IPS DF 6.9 (cell line): ENCODE measurements around the gene GPR107.

Experiments
- DNase-seq: peaks from one replicate; pipeline ENCODE4 v3.0.0-alpha.2; 2013; ENCODE audit warnings: low read depth, low spot score
- H3K27ac ChIP-seq: one replicate; pipeline ENCODE4 v1.5.1; 2013; ENCODE audit warnings: low read length, control low read depth
- H3K27me3 ChIP-seq: 2 replicates; pipeline ENCODE4 v1.6.1; 2013; ENCODE audit warnings: mild to moderate bottlenecking, low read length; ENCODE audit not compliant: control insufficient read depth, insufficient read depth
- H3K36me3 ChIP-seq: 2 replicates; pipeline ENCODE4 v1.6.1; 2013; ENCODE audit warnings: low read length; ENCODE audit not compliant: control insufficient read depth, insufficient read depth
- H3K4me1 ChIP-seq: 2 replicates; pipeline ENCODE4 v1.6.1; 2013; ENCODE audit warnings: low read length; ENCODE audit not compliant: control insufficient read depth, insufficient read depth
- H3K4me3 ChIP-seq: 2 replicates; pipeline ENCODE4 v1.5.1; 2013; ENCODE audit warnings: mild to moderate bottlenecking, low read length
- H3K9me3 ChIP-seq: 2 replicates; pipeline ENCODE4 v1.6.1; 2013; ENCODE audit warnings: low read length, inconsistent platforms; ENCODE audit not compliant: control insufficient read depth, insufficient read depth
- WGBS: extraction: QIAGEN DNeasy Blood & Tissue Kit; methylation state at CpG from one replicate; pipeline ENCODE4 v1.1.7; 2013; ENCODE audit warnings: mixed read lengths, missing lambda C conversion rate; ENCODE audit not compliant: insufficient read length, insufficient coverage; 5-methylcytosine and 5-hydroxymethylcytosine counted together

GPR107 gene

DNA sequence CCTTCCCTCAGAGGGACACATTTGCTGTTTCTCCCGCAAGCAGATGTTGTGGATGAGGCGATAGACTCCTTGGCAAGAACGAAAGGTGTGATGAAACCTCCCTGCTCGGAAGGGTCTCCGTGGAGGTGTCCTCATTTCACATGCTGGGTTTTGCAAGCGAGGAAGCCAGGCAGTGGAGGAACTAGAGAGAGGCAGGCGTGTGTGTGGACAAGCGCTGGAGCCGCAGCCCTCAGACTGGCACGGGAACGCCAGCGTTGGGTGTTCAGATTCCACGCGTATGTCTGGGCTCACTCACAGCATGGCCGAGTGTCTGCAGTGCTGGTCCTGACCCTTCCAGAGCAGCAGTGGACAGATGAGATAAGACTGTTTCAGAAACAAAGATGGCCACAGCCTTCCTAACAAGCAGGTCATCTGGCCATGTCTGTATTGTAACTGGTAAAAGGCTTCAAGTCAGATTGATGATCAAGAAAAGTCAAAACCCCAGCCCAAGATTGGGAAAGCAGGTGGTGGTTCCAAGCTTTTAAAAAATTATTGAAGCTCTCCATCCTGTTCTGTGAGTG, 83.5 kb downstream of the GPR107 start:
- H3K27ac ChIP-seq = no peak overlapping the region
- no peak overlapping the region for H3K4me3 ChIP-seq
- no CpG with 5 or more reads among the region's 15 CpGs for WGBS
- 0 out of 2 replicates have a peak, but pooled peaks cover under 1% of the 10 kb centered on the region for H3K36me3 ChIP-seq
- no peaks in the 10 kb centered on the region for H3K9me3 ChIP-seq
- no peaks in the 10 kb centered on the region for H3K27me3 ChIP-seq
- H3K4me1 ChIP-seq = peaks cover 6% of the 10 kb centered on the region
- DNase-seq = no peak

GRCh38 chr9:130137641-130138081, 84.0 kb downstream of the GPR107 start:
- WGBS = no CpG with 5 or more reads among the region's 11 CpGs
- Histone ChIP-seq H3K36me3 (no peaks in the 10 kb centered on the region), H3K27me3 (no peaks in the 10 kb centered on the region), H3K4me3 (no peak overlapping the region), H3K4me1 (peaks cover 6% of the 10 kb centered on the region), H3K27ac (no peak overlapping the region), H3K9me3 (no peaks in the 10 kb centered on the region)
- no peak for DNase-seq

GRCh38 chr9:130138171-130138653, 84.5 kb downstream of the GPR107 start:
- no peak overlapping the region for H3K27ac ChIP-seq
- peaks cover 6% of the 10 kb centered on the region for H3K4me1 ChIP-seq
- DNase-seq = peak; percentile 68
- no peaks in the 10 kb centered on the region for H3K27me3 ChIP-seq
- no peaks in the 10 kb centered on the region for H3K36me3 ChIP-seq
- H3K4me3 ChIP-seq = no peak overlapping the region
- H3K9me3 ChIP-seq = no peaks in the 10 kb centered on the region
- no CpG with 5 or more reads among the region's 10 CpGs for WGBS

- DNase-seq = no peak
- WGBS = no CpG with 5 or more reads among the region's 6 CpGs
- Histone ChIP-seq H3K9me3 (no peaks in the 10 kb centered on the region), H3K36me3 (no peaks in the 10 kb centered on the region), H3K27me3 (no peaks in the 10 kb centered on the region), H3K4me1 (peaks cover 6% of the 10 kb centered on the region), H3K27ac (no peak overlapping the region), H3K4me3 (no peak overlapping the region)
These were observed 85.1 kb downstream of the GPR107 start for GRCh38 chr9:130138791-130139190.

- Histone ChIP-seq H3K4me1 (peaks cover 6% of the 10 kb centered on the region), H3K27ac (no peak overlapping the region), H3K36me3 (no peaks in the 10 kb centered on the region), H3K9me3 (no peaks in the 10 kb centered on the region), H3K4me3 (no peak overlapping the region), H3K27me3 (no peaks in the 10 kb centered on the region)
- no peak for DNase-seq
- no CpG with 5 or more reads among the region's 10 CpGs for WGBS
These were observed 85.5 kb downstream of the GPR107 start for GRCh38 chr9:130139251-130139650.

DNA sequence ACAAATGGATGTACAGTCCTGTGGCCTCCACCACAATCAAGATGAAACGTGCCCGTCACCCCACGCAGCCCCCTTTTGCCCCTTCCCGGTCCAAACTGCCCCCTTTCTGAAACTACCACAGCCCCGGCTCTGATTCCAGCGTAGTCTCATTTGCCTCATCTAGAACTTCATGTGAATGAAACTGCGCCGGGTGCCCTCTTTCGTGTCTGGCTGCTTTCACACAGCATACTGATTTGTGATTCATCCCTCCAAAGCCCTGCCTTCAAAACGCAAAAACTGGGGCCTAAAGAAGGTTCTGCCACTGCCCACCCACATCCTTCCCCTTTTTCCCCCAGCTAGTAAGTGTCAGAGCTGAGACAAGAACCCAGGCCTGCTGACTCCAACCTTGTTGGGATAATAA, 87.0 kb downstream of the GPR107 start:
- no peaks in the 10 kb centered on the region for H3K9me3 ChIP-seq
- H3K27ac ChIP-seq = no peak overlapping the region
- no peaks in the 10 kb centered on the region for H3K36me3 ChIP-seq
- no CpG with 5 or more reads among the region's 10 CpGs for WGBS
- peaks cover 6% of the 10 kb centered on the region for H3K4me1 ChIP-seq
- no peaks in the 10 kb centered on the region for H3K27me3 ChIP-seq
- DNase-seq = no peak
- no peak overlapping the region for H3K4me3 ChIP-seq

GRCh38 chr9:130142056-130142455, 88.3 kb downstream of the GPR107 start:
- no peak overlapping the region for H3K27ac ChIP-seq
- no peak for DNase-seq
- no CpG with 5 or more reads among the region's 12 CpGs for WGBS
- H3K4me3 ChIP-seq = no peak overlapping the region
- no peaks in the 10 kb centered on the region for H3K27me3 ChIP-seq
- no peaks in the 10 kb centered on the region for H3K9me3 ChIP-seq
- peaks cover 6% of the 10 kb centered on the region for H3K4me1 ChIP-seq
- H3K36me3 ChIP-seq = no peaks in the 10 kb centered on the region

- Histone ChIP-seq H3K27ac (no peak overlapping the region), H3K36me3 (no peaks in the 10 kb centered on the region), H3K27me3 (no peaks in the 10 kb centered on the region), H3K4me3 (no peak overlapping the region), H3K9me3 (no peaks in the 10 kb centered on the region), H3K4me1 (peaks cover 6% of the 10 kb centered on the region)
- no CpG with 5 or more reads among the region's 6 CpGs for WGBS
- DNase-seq = no peak
These were observed 88.9 kb downstream of the GPR107 start for GRCh38 chr9:130142641-130143040.

GRCh38 chr9:130143279-130143893, 89.7 kb downstream of the GPR107 start:
- H3K4me3 ChIP-seq = no peak overlapping the region
- no peaks in the 10 kb centered on the region for H3K9me3 ChIP-seq
- H3K27ac ChIP-seq = no peak overlapping the region
- no peaks in the 10 kb centered on the region for H3K36me3 ChIP-seq
- peaks cover 3% of the 10 kb centered on the region for H3K4me1 ChIP-seq
- DNase-seq = no peak
- WGBS = no CpG with 5 or more reads among the region's 24 CpGs
- H3K27me3 ChIP-seq = no peaks in the 10 kb centered on the region

GRCh38 chr9:130143958-130144366, 90.3 kb downstream of the GPR107 start:
- WGBS = no CpG with 5 or more reads among the region's 14 CpGs
- no peaks in the 10 kb centered on the region for H3K36me3 ChIP-seq
- no peaks in the 10 kb centered on the region for H3K27me3 ChIP-seq
- no peak overlapping the region for H3K27ac ChIP-seq
- H3K9me3 ChIP-seq = no peaks in the 10 kb centered on the region
- no peaks in the 10 kb centered on the region; the same call in 1 of the 2 replicates for H3K4me1 ChIP-seq
- H3K4me3 ChIP-seq = no peak overlapping the region
- no peak for DNase-seq

DNA sequence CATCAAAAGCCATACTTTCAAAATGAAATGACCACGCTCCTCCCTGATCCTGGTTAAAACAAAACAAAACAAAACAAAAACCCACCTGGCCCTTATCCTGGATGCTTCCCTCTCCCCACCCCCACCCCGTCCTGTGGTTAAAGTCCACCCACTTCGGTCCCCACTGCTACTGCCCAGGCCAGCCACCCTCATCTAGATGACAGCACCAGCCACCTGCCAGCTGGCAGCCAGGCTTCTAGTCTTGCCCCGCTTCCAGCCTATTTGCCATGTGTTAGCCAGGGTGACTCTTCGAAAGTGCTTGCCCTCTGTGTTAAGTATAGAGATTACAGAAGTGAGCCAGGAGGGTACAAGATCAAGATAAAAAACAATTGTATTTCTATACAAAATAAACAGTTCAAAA, 91.0 kb downstream of the GPR107 start:
- DNase-seq = no peak
- Histone ChIP-seq H3K9me3 (no peaks in the 10 kb centered on the region), H3K36me3 (no peaks in the 10 kb centered on the region), H3K27ac (no peak overlapping the region), H3K4me1 (no peaks in the 10 kb centered on the region; the same call in 1 of the 2 replicates), H3K4me3 (no peak overlapping the region), H3K27me3 (no peaks in the 10 kb centered on the region)
- no CpG with 5 or more reads among the region's 5 CpGs for WGBS
